ENCODE data around the gene TCN2. TPM values are rescaled to one million over a fixed set of nuclear protein-coding genes. Genes with fewer than 3 reads are reported as not detected.

The TCN2 gene
- total and polyA plus RNA-seq, 9 of the 15 experiments (the other 6 are each of a cell fraction or from before 2014, with no cell fraction given), result 0.88 to 5.4 (median 1.7) TPM

DNA sequence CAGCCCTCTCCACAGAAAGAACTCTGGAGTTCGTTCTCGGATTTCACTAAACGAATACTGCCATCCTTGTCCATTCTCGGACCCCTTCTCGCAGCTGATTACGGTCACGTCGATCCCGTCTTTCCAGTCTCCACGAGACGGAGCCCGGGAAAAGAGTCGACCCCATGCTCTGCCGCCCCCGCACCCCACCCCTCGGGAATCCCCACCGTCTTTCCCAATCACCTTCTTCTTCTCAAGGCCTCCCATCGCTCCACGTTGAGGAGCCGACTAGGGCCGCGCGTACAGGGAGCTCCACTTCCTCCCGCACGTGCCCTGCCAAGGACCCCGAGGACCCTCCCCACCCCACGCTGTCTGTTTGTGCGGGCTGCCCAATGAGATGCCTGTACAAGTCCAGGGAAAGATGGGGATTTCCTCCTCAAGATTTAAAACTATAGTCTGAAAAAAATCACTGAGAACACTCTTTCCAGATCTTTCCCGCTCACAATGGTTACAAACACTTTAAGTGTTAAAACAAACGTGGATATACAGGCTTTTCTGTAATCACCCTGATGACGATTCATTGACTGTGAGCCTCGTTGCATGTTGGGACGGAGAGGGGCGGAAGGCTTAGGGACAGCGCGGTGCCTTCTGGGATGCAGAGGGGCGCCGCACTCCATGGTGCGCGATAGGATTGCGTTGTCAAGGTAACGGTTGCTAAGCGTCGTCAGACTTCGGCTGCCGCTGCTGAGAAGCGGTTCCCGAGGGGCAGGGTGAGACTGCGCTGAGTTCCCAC lies 15.2 kb upstream of the TCN2 start, which contains the start of gene PES1 (continued):
- TF ChIP-seq EHMT2 (IDR thresholded peaks at IDR 0.05), result no peak
- TF ChIP-seq PRMT5 (CRISPR knock-in tag; IDR thresholded peaks at IDR 0.05), result no peak
- TF ChIP-seq ADNP (tag; IDR thresholded peaks at IDR 0.05), result no peak
- peak; percentile 7 for TF ChIP-seq MEIS2 (IDR thresholded peaks at IDR 0.05; ENCODE audit: partially characterized antibody)
- TF ChIP-seq, protein P1, sequence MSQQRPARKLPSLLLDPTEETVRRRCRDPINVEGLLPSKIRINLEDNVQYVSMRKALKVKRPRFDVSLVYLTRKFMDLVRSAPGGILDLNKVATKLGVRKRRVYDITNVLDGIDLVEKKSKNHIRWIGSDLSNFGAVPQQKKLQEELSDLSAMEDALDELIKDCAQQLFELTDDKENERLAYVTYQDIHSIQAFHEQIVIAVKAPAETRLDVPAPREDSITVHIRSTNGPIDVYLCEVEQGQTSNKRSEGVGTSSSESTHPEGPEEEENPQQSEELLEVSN (IDR thresholded peaks at IDR 0.05; ENCODE audit: borderline replicate concordance in 1 of 2, extremely low read depth in 1 of 2, insufficient read depth in 1 of 2, insufficient read length in 1 of 2, low read depth in 1 of 2, low read length in 1 of 2, poor library complexity in 1 of 2, severe bottlenecking in 1 of 2), result peak; percentile 31 to 65
- TF ChIP-seq FIP1L1 (IDR thresholded peaks at IDR 0.05; ENCODE audit: low read depth, low read length, poor library complexity, severe bottlenecking), result no peak
- no peak for TF ChIP-seq ZEB2 (IDR thresholded peaks at IDR 0.05)
- no peak for TF ChIP-seq ESRRA (IDR thresholded peaks at IDR 0.05; ENCODE audit: borderline replicate concordance, low read depth)
- TF ChIP-seq, protein P2, sequence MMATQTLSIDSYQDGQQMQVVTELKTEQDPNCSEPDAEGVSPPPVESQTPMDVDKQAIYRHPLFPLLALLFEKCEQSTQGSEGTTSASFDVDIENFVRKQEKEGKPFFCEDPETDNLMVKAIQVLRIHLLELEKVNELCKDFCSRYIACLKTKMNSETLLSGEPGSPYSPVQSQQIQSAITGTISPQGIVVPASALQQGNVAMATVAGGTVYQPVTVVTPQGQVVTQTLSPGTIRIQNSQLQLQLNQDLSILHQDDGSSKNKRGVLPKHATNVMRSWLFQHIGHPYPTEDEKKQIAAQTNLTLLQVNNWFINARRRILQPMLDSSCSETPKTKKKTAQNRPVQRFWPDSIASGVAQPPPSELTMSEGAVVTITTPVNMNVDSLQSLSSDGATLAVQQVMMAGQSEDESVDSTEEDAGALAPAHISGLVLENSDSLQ (IDR thresholded peaks at IDR 0.05), result no peak
- TF ChIP-seq JUND (IDR thresholded peaks at IDR 0.05; ENCODE audit: borderline replicate concordance, low read depth, low read length), result peak; percentile 67
- TF ChIP-seq JUND (tag; IDR thresholded peaks at IDR 0.05; ENCODE audit: borderline replicate concordance, low read depth, low read length), result 0 out of 3 replicates have a peak, but pooled peaks have one; percentile 58
- TF ChIP-seq PHF8 (IDR thresholded peaks at IDR 0.05; ENCODE audit: borderline replicate concordance, low read length), result peak; percentile 54; the same call in 1 of the 2 replicates
- TF ChIP-seq, protein P3, sequence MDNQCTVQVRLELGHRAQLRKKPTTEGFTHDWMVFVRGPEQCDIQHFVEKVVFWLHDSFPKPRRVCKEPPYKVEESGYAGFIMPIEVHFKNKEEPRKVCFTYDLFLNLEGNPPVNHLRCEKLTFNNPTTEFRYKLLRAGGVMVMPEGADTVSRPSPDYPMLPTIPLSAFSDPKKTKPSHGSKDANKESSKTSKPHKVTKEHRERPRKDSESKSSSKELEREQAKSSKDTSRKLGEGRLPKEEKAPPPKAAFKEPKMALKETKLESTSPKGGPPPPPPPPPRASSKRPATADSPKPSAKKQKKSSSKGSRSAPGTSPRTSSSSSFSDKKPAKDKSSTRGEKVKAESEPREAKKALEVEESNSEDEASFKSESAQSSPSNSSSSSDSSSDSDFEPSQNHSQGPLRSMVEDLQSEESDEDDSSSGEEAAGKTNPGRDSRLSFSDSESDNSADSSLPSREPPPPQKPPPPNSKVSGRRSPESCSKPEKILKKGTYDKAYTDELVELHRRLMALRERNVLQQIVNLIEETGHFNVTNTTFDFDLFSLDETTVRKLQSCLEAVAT (IDR thresholded peaks at IDR 0.05), result no peak
- TF ChIP-seq, protein P4, sequence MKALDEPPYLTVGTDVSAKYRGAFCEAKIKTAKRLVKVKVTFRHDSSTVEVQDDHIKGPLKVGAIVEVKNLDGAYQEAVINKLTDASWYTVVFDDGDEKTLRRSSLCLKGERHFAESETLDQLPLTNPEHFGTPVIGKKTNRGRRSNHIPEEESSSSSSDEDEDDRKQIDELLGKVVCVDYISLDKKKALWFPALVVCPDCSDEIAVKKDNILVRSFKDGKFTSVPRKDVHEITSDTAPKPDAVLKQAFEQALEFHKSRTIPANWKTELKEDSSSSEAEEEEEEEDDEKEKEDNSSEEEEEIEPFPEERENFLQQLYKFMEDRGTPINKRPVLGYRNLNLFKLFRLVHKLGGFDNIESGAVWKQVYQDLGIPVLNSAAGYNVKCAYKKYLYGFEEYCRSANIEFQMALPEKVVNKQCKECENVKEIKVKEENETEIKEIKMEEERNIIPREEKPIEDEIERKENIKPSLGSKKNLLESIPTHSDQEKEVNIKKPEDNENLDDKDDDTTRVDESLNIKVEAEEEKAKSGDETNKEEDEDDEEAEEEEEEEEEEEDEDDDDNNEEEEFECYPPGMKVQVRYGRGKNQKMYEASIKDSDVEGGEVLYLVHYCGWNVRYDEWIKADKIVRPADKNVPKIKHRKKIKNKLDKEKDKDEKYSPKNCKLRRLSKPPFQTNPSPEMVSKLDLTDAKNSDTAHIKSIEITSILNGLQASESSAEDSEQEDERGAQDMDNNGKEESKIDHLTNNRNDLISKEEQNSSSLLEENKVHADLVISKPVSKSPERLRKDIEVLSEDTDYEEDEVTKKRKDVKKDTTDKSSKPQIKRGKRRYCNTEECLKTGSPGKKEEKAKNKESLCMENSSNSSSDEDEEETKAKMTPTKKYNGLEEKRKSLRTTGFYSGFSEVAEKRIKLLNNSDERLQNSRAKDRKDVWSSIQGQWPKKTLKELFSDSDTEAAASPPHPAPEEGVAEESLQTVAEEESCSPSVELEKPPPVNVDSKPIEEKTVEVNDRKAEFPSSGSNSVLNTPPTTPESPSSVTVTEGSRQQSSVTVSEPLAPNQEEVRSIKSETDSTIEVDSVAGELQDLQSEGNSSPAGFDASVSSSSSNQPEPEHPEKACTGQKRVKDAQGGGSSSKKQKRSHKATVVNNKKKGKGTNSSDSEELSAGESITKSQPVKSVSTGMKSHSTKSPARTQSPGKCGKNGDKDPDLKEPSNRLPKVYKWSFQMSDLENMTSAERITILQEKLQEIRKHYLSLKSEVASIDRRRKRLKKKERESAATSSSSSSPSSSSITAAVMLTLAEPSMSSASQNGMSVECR (CRISPR knock-in tag; IDR thresholded peaks at IDR 0.05), result peak; percentile 80
- TF ChIP-seq NFIC (IDR thresholded peaks at IDR 0.05), result no peak
- TF ChIP-seq GABPB1 (CRISPR knock-in tag; IDR thresholded peaks at IDR 0.05), result peak; percentile 72; the same call in 1 of the 2 replicates
- no peak for TF ChIP-seq MECOM (CRISPR knock-in tag; IDR thresholded peaks at IDR 0.05)
- TF ChIP-seq HSF4 (CRISPR knock-in tag; IDR thresholded peaks at IDR 0.05; ENCODE audit: borderline replicate concordance), result no peak
- TF ChIP-seq NFATC3 (IDR thresholded peaks at IDR 0.05), result no peak
- no peak for TF ChIP-seq ZNF124 (CRISPR knock-in tag; IDR thresholded peaks at IDR 0.05)
- TF ChIP-seq JUNB (CRISPR knock-in tag; conservative IDR thresholded peaks at IDR 0.05), result no peak

Measured in K562 (cell line).